ENCODE results near the gene VASH1. TPM values are rescaled to one million over a fixed set of nuclear protein-coding genes. Genes with fewer than 3 reads are reported as not detected.

The VASH1 gene
- total RNA-seq, 4 donors from 2014 or later: 5.6 to 17.5 (median 9.2) TPM

DNA sequence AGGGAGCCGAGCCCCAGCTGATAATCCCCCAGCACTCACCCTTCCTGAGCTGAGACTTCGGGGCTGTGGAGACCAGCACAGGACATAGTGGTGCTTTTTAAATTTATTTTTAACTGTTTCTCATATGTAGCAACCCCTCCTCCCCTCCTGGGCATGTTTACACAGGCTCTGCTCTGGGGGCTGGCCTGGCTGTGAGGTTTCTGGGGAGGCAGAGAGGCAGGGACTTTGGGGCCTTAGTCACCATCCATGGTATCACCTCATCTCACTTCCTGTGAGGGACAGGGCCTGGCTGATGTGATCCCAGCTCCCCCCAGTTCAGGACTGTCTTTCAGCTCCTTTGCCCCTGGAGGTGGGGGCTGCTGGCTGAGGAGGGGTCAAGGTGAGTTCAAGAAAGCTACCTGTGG, 20.4 kb downstream of the VASH1 start:
- intact Hi-C loops (cut with DNase I): no loop called here
- WGBS: 71% methylated on average over 2 of the region's 2 CpGs
- Histone ChIP-seq H3K4me3 (no peak overlapping the region), H3K4me1 (peaks cover 20 to 57% (median 42%) of the 10 kb centered on the region in 4 donors), H3K27me3 (no peaks in the 10 kb centered on the region), H3K27ac (replicated peaks in 1 of 4) (peak overlapping the region in 2 of 4 donors; percentile 5 to 65), H3K9me3 (no peaks in the 10 kb centered on the region), H3K36me3 (peaks cover 0 to 76% (median 48%) of the 10 kb centered on the region in 4 donors)
- TF ChIP-seq POLR2A (IDR thresholded peaks at IDR 0.05; ENCODE audit: low read depth) (no peak), POLR2AphosphoS5 (IDR thresholded peaks at IDR 0.05) (no peak), EP300 (IDR thresholded peaks at IDR 0.05) (no peak)
- TF ChIP-seq, protein P1, sequence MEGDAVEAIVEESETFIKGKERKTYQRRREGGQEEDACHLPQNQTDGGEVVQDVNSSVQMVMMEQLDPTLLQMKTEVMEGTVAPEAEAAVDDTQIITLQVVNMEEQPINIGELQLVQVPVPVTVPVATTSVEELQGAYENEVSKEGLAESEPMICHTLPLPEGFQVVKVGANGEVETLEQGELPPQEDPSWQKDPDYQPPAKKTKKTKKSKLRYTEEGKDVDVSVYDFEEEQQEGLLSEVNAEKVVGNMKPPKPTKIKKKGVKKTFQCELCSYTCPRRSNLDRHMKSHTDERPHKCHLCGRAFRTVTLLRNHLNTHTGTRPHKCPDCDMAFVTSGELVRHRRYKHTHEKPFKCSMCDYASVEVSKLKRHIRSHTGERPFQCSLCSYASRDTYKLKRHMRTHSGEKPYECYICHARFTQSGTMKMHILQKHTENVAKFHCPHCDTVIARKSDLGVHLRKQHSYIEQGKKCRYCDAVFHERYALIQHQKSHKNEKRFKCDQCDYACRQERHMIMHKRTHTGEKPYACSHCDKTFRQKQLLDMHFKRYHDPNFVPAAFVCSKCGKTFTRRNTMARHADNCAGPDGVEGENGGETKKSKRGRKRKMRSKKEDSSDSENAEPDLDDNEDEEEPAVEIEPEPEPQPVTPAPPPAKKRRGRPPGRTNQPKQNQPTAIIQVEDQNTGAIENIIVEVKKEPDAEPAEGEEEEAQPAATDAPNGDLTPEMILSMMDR (IDR thresholded peaks at IDR 0.05): no peak
- DNase-seq (ENCODE audit: extremely low spot score): peak; percentile 90

DNA sequence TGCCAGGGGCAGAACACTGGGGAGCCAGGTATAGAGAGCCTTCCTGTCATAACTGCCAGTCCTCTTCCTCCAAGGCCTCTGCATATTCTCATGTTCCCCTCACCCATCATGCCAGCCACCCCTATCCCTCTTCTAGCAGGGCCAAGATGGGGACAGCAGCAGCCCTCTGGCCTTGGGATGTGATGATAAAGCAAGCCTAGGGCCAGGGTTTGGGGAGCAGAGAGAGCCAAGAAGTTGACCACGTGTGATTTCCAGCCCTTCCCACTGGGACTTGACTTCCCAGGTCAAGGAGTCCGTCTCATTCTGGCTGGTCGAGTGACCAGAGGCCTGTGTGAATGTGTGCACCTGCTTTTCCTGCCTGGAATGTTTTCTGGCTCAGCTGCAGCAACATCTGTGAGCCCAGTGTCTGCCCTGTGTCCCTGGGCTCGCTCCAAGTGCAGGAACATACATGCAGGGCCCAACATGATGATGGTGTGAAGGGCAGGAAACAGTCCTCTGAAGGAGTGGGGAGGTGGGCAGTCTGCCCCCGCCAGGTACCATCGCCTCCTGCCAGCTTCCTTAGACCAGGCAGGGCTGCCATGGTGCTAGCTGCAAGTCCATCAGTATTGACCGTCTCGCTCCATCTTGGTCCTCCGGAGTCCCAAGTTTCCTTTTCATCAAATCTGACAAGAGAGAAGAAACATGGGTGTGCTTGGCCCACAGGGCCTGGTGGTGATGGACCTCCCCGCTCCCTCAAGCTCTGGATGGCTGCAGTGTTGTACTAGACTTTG, 21.0 kb downstream of the VASH1 start:
- TF ChIP-seq EP300 (IDR thresholded peaks at IDR 0.05) (no peak), POLR2AphosphoS5 (IDR thresholded peaks at IDR 0.05) (no peak), POLR2A (IDR thresholded peaks at IDR 0.05; ENCODE audit: low read depth) (no peak)
- TF ChIP-seq, protein P1 (IDR thresholded peaks at IDR 0.05): no peak
- Histone ChIP-seq H3K36me3 (peaks cover under 1 to 77% (median 53%) of the 10 kb centered on the region in 4 donors), H3K9me3 (no peaks in the 10 kb centered on the region), H3K4me3 (no peak overlapping the region), H3K27me3 (no peaks in the 10 kb centered on the region), H3K4me1 (peaks cover 20 to 54% (median 42%) of the 10 kb centered on the region in 4 donors), H3K27ac (replicated peaks in 1 of 4) (peak overlapping the region; percentile 32 to 65 (median 45))
- DNase-seq (ENCODE audit: extremely low spot score): peak; percentile 80
- 81% methylated on average over 9 of the region's 10 CpGs for WGBS
- intact Hi-C loops (cut with DNase I): no loop called here

DNA sequence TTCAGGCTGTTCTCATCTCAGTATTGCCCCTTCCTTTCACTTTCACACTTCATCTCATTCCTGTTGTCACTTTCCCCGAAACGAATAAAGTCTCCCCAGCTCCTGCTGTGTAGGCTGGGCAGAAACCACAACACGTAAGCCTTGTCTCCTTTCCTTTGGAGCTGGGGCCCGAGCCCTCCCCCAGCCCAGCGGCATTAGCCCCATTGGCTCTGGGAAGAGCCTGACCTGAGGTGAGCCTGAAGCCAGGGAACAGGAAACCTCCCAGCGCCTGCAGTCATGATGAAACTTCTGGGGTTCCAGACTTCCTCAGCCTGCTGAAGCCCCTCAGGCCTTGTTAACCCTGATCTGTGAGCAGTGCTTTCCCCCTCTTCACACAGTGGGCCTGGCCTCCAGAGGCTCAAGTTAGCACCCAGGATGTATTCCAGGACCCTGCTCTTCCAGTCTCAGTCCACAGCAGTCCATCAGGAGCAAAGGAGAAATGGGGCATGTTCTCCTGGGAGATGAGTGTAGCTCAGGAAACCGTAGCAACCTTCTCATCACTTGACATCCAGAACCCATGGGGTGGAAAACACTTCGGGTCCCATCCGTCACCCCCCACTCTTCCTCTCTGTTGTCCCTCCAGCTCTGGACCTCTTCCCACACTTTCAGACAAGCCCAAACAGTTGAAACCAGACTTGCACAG, 21.8 kb downstream of the VASH1 start:
- peaks cover 7 to 77% (median 54%) of the 10 kb centered on the region in 4 donors for H3K36me3 ChIP-seq
- peaks cover 20 to 49% (median 42%) of the 10 kb centered on the region in 4 donors for H3K4me1 ChIP-seq

DNA sequence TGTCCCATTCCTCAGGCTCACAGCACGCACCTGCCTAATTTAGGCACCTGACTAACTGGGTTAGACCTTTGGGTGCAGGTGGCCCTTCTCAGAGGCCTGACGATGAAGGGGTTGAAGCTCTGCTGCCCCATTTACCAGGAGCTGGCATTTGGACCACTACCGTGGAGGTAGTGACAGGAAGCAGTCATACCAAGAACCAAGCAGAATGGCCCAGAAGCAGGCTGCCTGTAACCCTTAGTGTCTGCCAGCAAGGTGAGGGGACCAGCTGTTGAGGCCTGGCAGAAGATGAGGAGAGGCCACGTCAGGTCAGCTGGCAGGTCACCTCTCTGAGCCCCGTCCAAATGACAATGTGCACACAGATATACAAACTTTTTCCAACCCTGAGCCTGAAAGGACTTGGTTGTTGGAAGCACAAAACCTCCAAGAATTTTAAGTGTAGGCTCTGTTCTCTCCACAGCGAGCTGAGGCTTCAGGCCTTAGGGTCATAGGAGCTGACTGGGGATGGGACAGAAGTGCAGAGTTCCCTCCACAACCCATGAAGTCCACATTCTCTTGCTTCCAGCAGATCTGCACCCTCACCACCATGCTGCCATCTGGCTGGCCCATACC, 23.1 kb downstream of the VASH1 start:
- Histone ChIP-seq H3K9me3 (no peaks in the 10 kb centered on the region), H3K4me1 (peaks cover 20 to 49% (median 42%) of the 10 kb centered on the region in 4 donors), H3K36me3 (peaks cover 19 to 80% (median 56%) of the 10 kb centered on the region in 4 donors), H3K27ac (replicated peaks in 1 of 4) (no peak overlapping the region), H3K27me3 (no peaks in the 10 kb centered on the region), H3K4me3 (no peak overlapping the region)
- no peak for TF ChIP-seq POLR2A (IDR thresholded peaks at IDR 0.05; ENCODE audit: low read depth)
- no peak for TF ChIP-seq POLR2AphosphoS5 (IDR thresholded peaks at IDR 0.05)
- TF ChIP-seq, protein P1 (IDR thresholded peaks at IDR 0.05): no peak
- TF ChIP-seq EP300 (IDR thresholded peaks at IDR 0.05): no peak
- intact Hi-C loops (cut with DNase I): loop anchor here (2.0 kb wide), 1 partner anchor 74 kb away; no protein-coding TSS in a partner anchor
- WGBS: 89% methylated on average over 6 of the region's 6 CpGs
- peak; percentile 68 for DNase-seq (ENCODE audit: extremely low spot score)

More for the DNA sequence above, 21.8 kb downstream of the VASH1 start:
- DNase-seq (ENCODE audit: extremely low spot score): peak; percentile 86
- peak overlapping the region; percentile 32 to 65 (median 45) for H3K27ac ChIP-seq (replicated peaks in 1 of 4)
- TF ChIP-seq POLR2A (IDR thresholded peaks at IDR 0.05; ENCODE audit: low read depth) (no peak), EP300 (IDR thresholded peaks at IDR 0.05) (no peak), POLR2AphosphoS5 (IDR thresholded peaks at IDR 0.05) (no peak)
- TF ChIP-seq, protein P1 (IDR thresholded peaks at IDR 0.05): no peak
- H3K27me3 ChIP-seq: no peaks in the 10 kb centered on the region
- intact Hi-C loops (cut with DNase I): no loop called here
- H3K9me3 ChIP-seq: no peaks in the 10 kb centered on the region
- H3K4me3 ChIP-seq: no peak overlapping the region
- WGBS: 65% methylated on average over 9 of the region's 9 CpGs

Data from esophagus muscularis mucosa (tissue), 4 donors.